GM19099 (cell line): ENCODE results near the gene AP4B1.

Source experiments
- POLR2A ChIP-seq: IDR thresholded peaks from 3 replicates; pipeline ENCODE4 v1.6.1; 2011; ENCODE audit warnings: low read depth; ENCODE audit not compliant: insufficient read length; ENCODE audit errors: extremely low read depth

The AP4B1 gene

GRCh38 chr1:113904674-113905434 is at the start of gene AP4B1, which contains the start of gene DCLRE1B:
TSS of gene AP4B1 (minus strand) at chr1:113904799. CDS start at chr1:113904717, 82 bp downstream.
TSS of gene DCLRE1B (plus strand) at chr1:113905326. CDS start at chr1:113905587, 261 bp downstream.
- peak; percentile 89 for TF ChIP-seq POLR2A

GRCh38 chr1:113951719-113952118 is 47.1 kb upstream of the AP4B1 start:
- no peak for TF ChIP-seq POLR2A

- TF ChIP-seq POLR2A, result no peak
Measured at GRCh38 chr1:113950908-113951307, 46.3 kb upstream of the AP4B1 start.

- no peak for TF ChIP-seq POLR2A
Measured at GRCh38 chr1:113949007-113949406, 44.4 kb upstream of the AP4B1 start.

GRCh38 chr1:113947388-113948107 is 42.9 kb upstream of the AP4B1 start:
- TF ChIP-seq POLR2A, result no peak

GRCh38 chr1:113946678-113947387 is 42.2 kb upstream of the AP4B1 start:
- TF ChIP-seq POLR2A, result no peak

- no peak for TF ChIP-seq POLR2A
Measured at GRCh38 chr1:113946112-113946511, 41.5 kb upstream of the AP4B1 start.

- TF ChIP-seq POLR2A, result no peak
Measured at GRCh38 chr1:113945329-113945728, 40.7 kb upstream of the AP4B1 start.

- TF ChIP-seq POLR2A, result no peak
Measured at GRCh38 chr1:113943028-113943811, 38.6 kb upstream of the AP4B1 start.

GRCh38 chr1:113942527-113942926 is 37.9 kb upstream of the AP4B1 start:
- no peak for TF ChIP-seq POLR2A

GRCh38 chr1:113941245-113941559 is 36.6 kb upstream of the AP4B1 start:
- TF ChIP-seq POLR2A, result no peak

- TF ChIP-seq POLR2A, result no peak
Measured at GRCh38 chr1:113940365-113941244, 36.0 kb upstream of the AP4B1 start.

- TF ChIP-seq POLR2A, result no peak
Measured at GRCh38 chr1:113938192-113938591, 33.6 kb upstream of the AP4B1 start.

- no peak for TF ChIP-seq POLR2A
Measured at GRCh38 chr1:113937146-113937545, 32.5 kb upstream of the AP4B1 start.
